CD14-positive monocyte (primary cell): Measurements from ENCODE around the gene TAPT1. TPM values are rescaled to one million over a fixed set of nuclear protein-coding genes. Genes with fewer than 3 reads are reported as not detected.

Source experiments
- DNase-seq, 3 donors: peaks; one replicate each; pipeline ENCODE4 v3.0.0-alpha.2; 2011 to 2022
- H2AFZ ChIP-seq: 2 replicates; pipeline ENCODE4 v1.6.0; 2012; ENCODE audit warnings: mild to moderate bottlenecking, low read depth, low read length, inconsistent platforms; ENCODE audit not compliant: insufficient read depth, poor library complexity, severe bottlenecking
- H3K27ac ChIP-seq, 2 donors: 1 replicate in 1 of 2; 2 replicates in 1 of 2; pipeline ENCODE4 v1.5.1; 2012 to 2013; ENCODE audit warnings: low read length in 2 of 2, control low read depth in 1 of 2, inconsistent platforms in 1 of 2, low read depth in 1 of 2, mild to moderate bottlenecking in 1 of 2
- H3K27me3 ChIP-seq, 2 donors: one replicate each; pipeline versions ENCODE4 v1.6.0 to v1.6.1; 2011 to 2013; ENCODE audit warnings: low read length in 2 of 2; ENCODE audit not compliant: control insufficient read depth in 2 of 2, insufficient read depth in 2 of 2
- H3K36me3 ChIP-seq, 2 donors: replicated peaks in 1 of 2; 1 replicate in 1 of 2; 2 replicates in 1 of 2; pipeline versions ENCODE4 v1.5.1 to v1.6.1; 2012 to 2013; ENCODE audit warnings: low read length in 2 of 2, control low read depth in 1 of 2, inconsistent platforms in 1 of 2, mild to moderate bottlenecking in 1 of 2; ENCODE audit not compliant: insufficient read depth in 2 of 2, control insufficient read depth in 1 of 2
- H3K4me1 ChIP-seq, 2 donors: 1 replicate in 1 of 2; 2 replicates in 1 of 2; pipeline versions ENCODE4 v1.5.1 to v1.6.1; 2012 to 2013; ENCODE audit warnings: low read length in 2 of 2, control low read depth in 1 of 2, inconsistent platforms in 1 of 2, mild to moderate bottlenecking in 1 of 2, moderate library complexity in 1 of 2; ENCODE audit not compliant: insufficient read depth in 2 of 2, control insufficient read depth in 1 of 2
- H3K4me2 ChIP-seq: replicated peaks from 2 replicates; pipeline ENCODE3; 2012; ENCODE audit warnings: low read length, moderate library complexity, mild to moderate bottlenecking; ENCODE audit not compliant: poor library complexity, severe bottlenecking; ENCODE audit errors: extremely low read depth
- H3K4me3 ChIP-seq, 3 experiments: fragments of 200-600 bp in 1 of 3; sonication (generic) in 1 of 3; replicated peaks in 1 of 3; 1 replicate in 2 of 3; 2 replicates in 1 of 3; pipeline ENCODE4 v1.5.1; 2011 to 2013; ENCODE audit warnings: low read length in 3 of 3, mild to moderate bottlenecking in 3 of 3, control low read depth in 2 of 3, low read depth in 2 of 3, inconsistent platforms in 1 of 3, moderate library complexity in 1 of 3
- H3K79me2 ChIP-seq: 2 replicates; pipeline ENCODE4 v1.6.0; 2012; ENCODE audit warnings: mild to moderate bottlenecking, control low read depth, inconsistent platforms, low read length, moderate library complexity; ENCODE audit not compliant: insufficient read depth
- H3K9ac ChIP-seq: 2 replicates; pipeline ENCODE4 v1.6.0; 2017; ENCODE audit warnings: low read length, mild to moderate bottlenecking; ENCODE audit not compliant: insufficient read depth, poor library complexity, severe bottlenecking
- H3K9me3 ChIP-seq, 2 donors: replicated peaks in 1 of 2; 1 replicate in 1 of 2; 2 replicates in 1 of 2; pipeline versions ENCODE4 v1.5.1 to v1.6.1; 2012 to 2013; ENCODE audit warnings: low read length in 2 of 2, control low read depth in 1 of 2; ENCODE audit not compliant: control insufficient read depth in 1 of 2, insufficient read depth in 1 of 2
- H4K20me1 ChIP-seq: 2 replicates; pipeline ENCODE4 v1.6.0; 2012; ENCODE audit warnings: mild to moderate bottlenecking, low read length, control low read depth, moderate library complexity; ENCODE audit not compliant: insufficient read depth
- H3K27ac Mint-ChIP-seq, 7 donors: one replicate each; pipeline ENCODE4 v1.8.0; 2020; ENCODE audit warnings: mild to moderate bottlenecking in 7 of 7, mixed read lengths in 7 of 7, moderate library complexity in 6 of 7, inconsistent platforms in 2 of 7
- H3K27me3 Mint-ChIP-seq, 3 donors: one replicate each; pipeline ENCODE4 v1.8.0; 2021 to 2022; ENCODE audit warnings: low read depth in 3 of 3, mild to moderate bottlenecking in 3 of 3, mixed read lengths in 3 of 3, moderate library complexity in 3 of 3, inconsistent platforms in 1 of 3
- H3K36me3 Mint-ChIP-seq, 2 donors: one replicate each; pipeline ENCODE4 v1.8.0; 2020; ENCODE audit warnings: mixed read lengths in 2 of 2, inconsistent platforms in 1 of 2, mild to moderate bottlenecking in 1 of 2
- H3K4me1 Mint-ChIP-seq: one replicate; pipeline ENCODE4 v1.8.0; 2020; ENCODE audit warnings: mild to moderate bottlenecking, mixed read lengths
- H3K4me3 Mint-ChIP-seq, 2 donors: one replicate each; pipeline ENCODE4 v1.8.0; 2020; ENCODE audit warnings: mild to moderate bottlenecking in 2 of 2, mixed read lengths in 2 of 2, moderate library complexity in 1 of 2
- H3K9me3 Mint-ChIP-seq, 7 donors: one replicate each; pipeline ENCODE4 v1.8.0; 2020 to 2022; ENCODE audit warnings: mixed read lengths in 7 of 7, mild to moderate bottlenecking in 6 of 7, moderate library complexity in 6 of 7, inconsistent platforms in 2 of 7
- CTCF ChIP-seq: fragments of 200-600 bp; IDR thresholded peaks from one replicate; pipeline ENCODE4 v1.8.0; 2022; ENCODE audit warnings: antibody characterized with exemption, mild to moderate bottlenecking
- WGBS: methylation state at CpG from one replicate; pipeline ENCODE4 v1.1.5; 2013; ENCODE audit warnings: missing lambda C conversion rate; ENCODE audit not compliant: insufficient coverage; 5-methylcytosine and 5-hydroxymethylcytosine counted together
- intact Hi-C, 2 donors: fragments of 100-400 bp; cut with micrococcal nuclease; formaldehyde crosslinking; loops; one replicate each; pipeline versions ENCODE4 v1.15.0 to v1.15.1; 2023
- polyA plus RNA-seq, 3 donors: library from polyadenylated mRNA; depleted of rRNA in 1 of 3; unstranded in 2 of 3; stranded (reverse) in 1 of 3; fragments of 300-500 nt in 2 of 3; fragments of >200 nt in 1 of 3; fragmentation: Illumina TruSeq in 2 of 3; gene quantifications; 1 replicate in 2 of 3; 2 replicates in 1 of 3; pipeline ENCODE4 v1.2.3, GENCODE V29; 2012 to 2021

TAPT1 gene
- polyA plus RNA-seq, 3 donors = 15.2 to 18.4 (median 16.0) TPM

- intact Hi-C loops = no loop called here
- peaks cover 35% of the 10 kb centered on the region for H3K4me1 Mint-ChIP-seq
- Histone ChIP-seq H3K27me3 (no peaks in the 10 kb centered on the region), H4K20me1 (peaks cover 38% of the 10 kb centered on the region), H3K36me3 (peaks cover 20 to 34% of the 10 kb centered on the region in 2 donors), H3K4me2 (no peak overlapping the region), H3K4me1 (peaks cover 32 to 33% of the 10 kb centered on the region in 2 donors), H3K4me3 (no peak overlapping the region), H3K79me2 (peaks cover 65% of the 10 kb centered on the region), H3K9ac (no peak overlapping the region), H3K9me3 (no peaks in the 10 kb centered on the region), H3K27ac (no peak overlapping the region), H2AFZ (no peak overlapping the region)
- no peak overlapping the region for H3K4me3 Mint-ChIP-seq
- no peaks in the 10 kb centered on the region for H3K27me3 Mint-ChIP-seq
- H3K27ac Mint-ChIP-seq = peak overlapping the region in 2 of 7 donors; percentile 6 to 15
- no peak for TF ChIP-seq CTCF
- no peak for DNase-seq
- 87% methylated on average over 3 of the region's 3 CpGs for WGBS
- no peaks in the 10 kb centered on the region for H3K9me3 Mint-ChIP-seq
- H3K36me3 Mint-ChIP-seq = peaks cover 28 to 42% of the 10 kb centered on the region in 2 donors
Measured at GRCh38 chr4:16194214-16194613, 32.1 kb downstream of the TAPT1 start.

- no peak for TF ChIP-seq CTCF
- Histone ChIP-seq H4K20me1 (peaks cover 30% of the 10 kb centered on the region), H3K36me3 (peaks cover 27 to 47% of the 10 kb centered on the region in 2 donors), H3K9me3 (no peaks in the 10 kb centered on the region), H2AFZ (no peak overlapping the region), H3K27me3 (no peaks in the 10 kb centered on the region), H3K79me2 (peaks cover 52% of the 10 kb centered on the region), H3K27ac (peak overlapping the region; percentile 18 to 58), H3K4me2 (no peak overlapping the region), H3K4me3 (no peak overlapping the region), H3K9ac (no peak overlapping the region), H3K4me1 (peaks cover 32 to 33% of the 10 kb centered on the region in 2 donors)
- Mint-ChIP-seq H3K4me1 (peaks cover 32% of the 10 kb centered on the region), H3K27ac (peak overlapping the region; percentile 63 to 94 (median 88)), H3K4me3 (no peak overlapping the region), H3K27me3 (no peaks in the 10 kb centered on the region), H3K9me3 (peaks cover 0 to 2% (median 0%) of the 10 kb centered on the region in 7 donors), H3K36me3 (peaks cover 34 to 44% of the 10 kb centered on the region in 2 donors)
- intact Hi-C loops = no loop called here
- 93% methylated on average over 2 of the region's 5 CpGs for whole genome bisulfite sequencing
- peak; percentile 21 to 46 (median 27) for DNase-seq
Measured at GRCh38 chr4:16192631-16193518, 33.4 kb downstream of the TAPT1 start.
